Mammary epithelial cell (primary cell): ENCODE results near the gene FGD5.

Experiments
- EZH2 ChIP-seq: IDR thresholded peaks from 2 replicates; pipeline ENCODE4 v1.6.1; 2012; ENCODE audit warnings: low read length, inconsistent platforms, borderline replicate concordance
- TF ChIP-seq, protein P1 (sequence below), 2 donors: IDR thresholded peaks in 1 of 2; conservative IDR thresholded peaks in 1 of 2; 2 replicates each; pipeline ENCODE4 v1.5.1; 2011 to 2012; ENCODE audit warnings: inconsistent platforms in 2 of 2, low read length in 2 of 2, mild to moderate bottlenecking in 2 of 2, control low read depth in 1 of 2, low read depth in 1 of 2; ENCODE audit not compliant: insufficient read depth in 1 of 2; ENCODE audit errors: extremely low read depth in 1 of 2

DNA sequence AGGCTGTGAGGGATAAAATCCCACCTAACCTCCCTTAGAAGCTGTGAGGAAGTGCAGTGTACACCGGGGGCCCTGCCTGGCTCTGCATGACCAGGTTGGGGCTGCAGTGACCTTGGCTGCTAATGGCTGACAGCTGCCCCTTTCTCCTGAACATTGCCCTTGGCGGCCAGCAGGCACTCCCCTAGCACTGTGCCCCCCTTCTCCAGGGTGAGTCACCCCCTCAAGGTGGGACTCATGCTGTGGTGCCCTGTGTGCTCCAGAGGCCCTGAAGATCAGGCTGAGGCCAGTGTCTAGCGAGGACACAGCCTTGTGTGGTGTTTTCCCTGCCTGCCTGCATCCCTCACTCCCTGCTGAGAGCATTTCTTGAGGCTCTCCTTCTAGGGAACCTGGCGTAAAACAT, 21.0 kb upstream of the FGD5 start:
- TF ChIP-seq, protein P1, sequence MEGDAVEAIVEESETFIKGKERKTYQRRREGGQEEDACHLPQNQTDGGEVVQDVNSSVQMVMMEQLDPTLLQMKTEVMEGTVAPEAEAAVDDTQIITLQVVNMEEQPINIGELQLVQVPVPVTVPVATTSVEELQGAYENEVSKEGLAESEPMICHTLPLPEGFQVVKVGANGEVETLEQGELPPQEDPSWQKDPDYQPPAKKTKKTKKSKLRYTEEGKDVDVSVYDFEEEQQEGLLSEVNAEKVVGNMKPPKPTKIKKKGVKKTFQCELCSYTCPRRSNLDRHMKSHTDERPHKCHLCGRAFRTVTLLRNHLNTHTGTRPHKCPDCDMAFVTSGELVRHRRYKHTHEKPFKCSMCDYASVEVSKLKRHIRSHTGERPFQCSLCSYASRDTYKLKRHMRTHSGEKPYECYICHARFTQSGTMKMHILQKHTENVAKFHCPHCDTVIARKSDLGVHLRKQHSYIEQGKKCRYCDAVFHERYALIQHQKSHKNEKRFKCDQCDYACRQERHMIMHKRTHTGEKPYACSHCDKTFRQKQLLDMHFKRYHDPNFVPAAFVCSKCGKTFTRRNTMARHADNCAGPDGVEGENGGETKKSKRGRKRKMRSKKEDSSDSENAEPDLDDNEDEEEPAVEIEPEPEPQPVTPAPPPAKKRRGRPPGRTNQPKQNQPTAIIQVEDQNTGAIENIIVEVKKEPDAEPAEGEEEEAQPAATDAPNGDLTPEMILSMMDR (conservative IDR thresholded peaks at IDR 0.05 in 1 of 2, IDR thresholded peaks at IDR 0.05 in 1 of 2; ENCODE audit: extremely low read depth in 1 of 2, insufficient read depth in 1 of 2, low read depth in 1 of 2, low read length in 2 of 2), result no peak
- no peak for TF ChIP-seq EZH2
